GM18909 (cell line): ENCODE data around the gene PITPNC1.
"Not testable (repeated sequence)": the region's sequence is repeated elsewhere in the genome, so short reads cannot be mapped to it uniquely, and the experiment has no call there.

Source experiments
- ATAC-seq: cut with Tn5 transposase; IDR thresholded peaks from one replicate; pipeline ENCODE4 v1.9.1; 2021; ENCODE audit warnings: mild to moderate bottlenecking; ENCODE audit not compliant: unreplicated experiment, poor library complexity

PITPNC1 gene

GRCh38 chr17:67376737-67377487 lies at the start of gene PITPNC1:
TSS of gene PITPNC1 (plus strand) at chr17:67377281.
- peak; percentile 76 for ATAC-seq

- ATAC-seq, result no peak
These were observed 49.1 kb upstream of the PITPNC1 start for GRCh38 chr17:67328026-67328425.

- ATAC-seq, result not testable (repeated sequence)
These were observed 45.5 kb upstream of the PITPNC1 start for GRCh38 chr17:67331381-67332161.

- ATAC-seq, result not testable (repeated sequence)
These were observed 44.9 kb upstream of the PITPNC1 start for GRCh38 chr17:67332162-67332508.

GRCh38 chr17:67335245-67335835 lies 41.7 kb upstream of the PITPNC1 start:
- ATAC-seq, result no peak

- ATAC-seq, result no peak
These were observed 40.2 kb upstream of the PITPNC1 start for GRCh38 chr17:67336859-67337258.

- ATAC-seq, result not testable (repeated sequence)
These were observed 38.7 kb upstream of the PITPNC1 start for GRCh38 chr17:67338353-67338752.

GRCh38 chr17:67343237-67343636 lies 33.8 kb upstream of the PITPNC1 start:
- ATAC-seq, result no peak

- no peak for ATAC-seq
These were observed 29.3 kb upstream of the PITPNC1 start for GRCh38 chr17:67347826-67348225.

GRCh38 chr17:67349420-67349819 lies 27.7 kb upstream of the PITPNC1 start:
- no peak for ATAC-seq

- ATAC-seq, result no peak
These were observed 23.9 kb upstream of the PITPNC1 start for GRCh38 chr17:67353161-67353560.

GRCh38 chr17:67353929-67354574 lies 23.0 kb upstream of the PITPNC1 start:
- no peak for ATAC-seq

- no peak for ATAC-seq
These were observed 18.5 kb upstream of the PITPNC1 start for GRCh38 chr17:67358612-67359011.

GRCh38 chr17:67359960-67360791 lies 16.9 kb upstream of the PITPNC1 start:
- no peak for ATAC-seq

- ATAC-seq, result no peak
These were observed 16.2 kb upstream of the PITPNC1 start for GRCh38 chr17:67360880-67361279.

GRCh38 chr17:67362173-67362572 lies 14.9 kb upstream of the PITPNC1 start:
- ATAC-seq, result no peak

GRCh38 chr17:67364847-67365737 lies 12.0 kb upstream of the PITPNC1 start:
- no peak for ATAC-seq

GRCh38 chr17:67365738-67366192 lies 11.3 kb upstream of the PITPNC1 start:
- ATAC-seq, result peak; percentile 3
